Stomach (tissue), 9 donors: ENCODE measurements around the gene GGT6. TPM values are rescaled to one million over a fixed set of nuclear protein-coding genes. Genes with fewer than 3 reads are reported as not detected.

ENCODE experiments used
- DNase-seq, 2 donors: peaks; one replicate each; pipeline versions ENCODE4 v3.0.0 to v3.0.0-alpha.2; 2013 to 2019
- H3K27ac ChIP-seq, 5 donors: fragments of 200-600 bp in 4 of 5; sonication (generic) in 4 of 5; one replicate each; pipeline ENCODE4 v1.5.1; 2013 to 2019; ENCODE audit warnings: mild to moderate bottlenecking in 1 of 5, moderate library complexity in 1 of 5
- H3K27me3 ChIP-seq, 3 donors: fragments of 200-600 bp; sonication (generic); one replicate each; pipeline ENCODE4 v1.5.1; 2017 to 2019; ENCODE audit warnings: mixed run types in 1 of 3
- H3K36me3 ChIP-seq, 4 donors: fragments of 200-600 bp; sonication (generic); 1 replicate in 3 of 4; 2 replicates in 1 of 4; pipeline ENCODE4 v1.5.1; 2016 to 2019
- H3K4me1 ChIP-seq, 4 donors: fragments of 200-600 bp; sonication (generic); one replicate each; pipeline ENCODE4 v1.5.1; 2016 to 2019
- H3K4me3 ChIP-seq, 4 donors: fragments of 200-600 bp; sonication (generic) in 3 of 4; one replicate each; pipeline ENCODE4 v1.5.1; 2016 to 2019; ENCODE audit warnings: mild to moderate bottlenecking in 1 of 4
- H3K9me3 ChIP-seq, 4 donors: fragments of 200-600 bp; sonication (generic); one replicate each; pipeline ENCODE4 v1.5.1; 2016 to 2019
- EP300 ChIP-seq: sonication (generic); formaldehyde crosslinking; IDR thresholded peaks from one replicate; pipeline ENCODE4 v1.6.1; 2017; ENCODE audit warnings: antibody characterized with exemption
- POLR2A ChIP-seq, 4 donors: fragments of 450-650 bp; IDR thresholded peaks; one replicate each; pipeline ENCODE4 v1.6.1; 2016; ENCODE audit warnings: antibody characterized with exemption in 4 of 4, control low read depth in 2 of 4, mild to moderate bottlenecking in 1 of 4, moderate library complexity in 1 of 4
- POLR2AphosphoS5 ChIP-seq, 3 donors: sonication (generic); formaldehyde crosslinking; IDR thresholded peaks; one replicate each; pipeline ENCODE4 v1.6.1; 2016; ENCODE audit warnings: antibody characterized with exemption in 3 of 3
- WGBS, 5 donors: extraction: QIAGEN DNeasy Blood & Tissue Kit in 3 of 5; methylation state at CpG; one replicate each; pipeline versions ENCODE4 v1.1.5 to v1.1.7; 2013 to 2018; 5-methylcytosine and 5-hydroxymethylcytosine counted together
- intact Hi-C: fragments of 100-400 bp; cut with DNase I; formaldehyde crosslinking; loops from one replicate; pipeline ENCODE4 v1.15.1; 2023; ENCODE audit warnings: low total_unique reads
- polyA plus RNA-seq, 3 donors: library from polyadenylated mRNA; stranded (reverse); fragments of 200-250 nt; gene quantifications; one replicate each; pipeline ENCODE4 v1.2.3, GENCODE V29; 2013
- total RNA-seq, 5 donors: library from RNA; depleted of rRNA; stranded (reverse); fragments of >200 nt; gene quantifications; one replicate each; pipeline versions ENCODE4 v1.1.0 to v1.2.3, GENCODE V29; 2014 to 2016
- TF ChIP-seq, protein P1 (sequence below), 7 experiments: fragments of 450-650 bp in 4 of 7; fragments of 200-600 bp in 3 of 7; sonication (generic) in 3 of 7; IDR thresholded peaks; one replicate each; pipeline ENCODE4 v1.5.1; 2016 to 2019; ENCODE audit warnings: antibody characterized with exemption in 7 of 7, control low read depth in 2 of 7, mild to moderate bottlenecking in 1 of 7
- donor health status: healthy with polysubstance abuse.
- donor health status: Bipolar disorder and iron deficiency.
- donor health status: healthy.

The GGT6 gene
- total and polyA plus RNA-seq, 8 donors = 4.4 to 147 (median 15.2) TPM

DNA sequence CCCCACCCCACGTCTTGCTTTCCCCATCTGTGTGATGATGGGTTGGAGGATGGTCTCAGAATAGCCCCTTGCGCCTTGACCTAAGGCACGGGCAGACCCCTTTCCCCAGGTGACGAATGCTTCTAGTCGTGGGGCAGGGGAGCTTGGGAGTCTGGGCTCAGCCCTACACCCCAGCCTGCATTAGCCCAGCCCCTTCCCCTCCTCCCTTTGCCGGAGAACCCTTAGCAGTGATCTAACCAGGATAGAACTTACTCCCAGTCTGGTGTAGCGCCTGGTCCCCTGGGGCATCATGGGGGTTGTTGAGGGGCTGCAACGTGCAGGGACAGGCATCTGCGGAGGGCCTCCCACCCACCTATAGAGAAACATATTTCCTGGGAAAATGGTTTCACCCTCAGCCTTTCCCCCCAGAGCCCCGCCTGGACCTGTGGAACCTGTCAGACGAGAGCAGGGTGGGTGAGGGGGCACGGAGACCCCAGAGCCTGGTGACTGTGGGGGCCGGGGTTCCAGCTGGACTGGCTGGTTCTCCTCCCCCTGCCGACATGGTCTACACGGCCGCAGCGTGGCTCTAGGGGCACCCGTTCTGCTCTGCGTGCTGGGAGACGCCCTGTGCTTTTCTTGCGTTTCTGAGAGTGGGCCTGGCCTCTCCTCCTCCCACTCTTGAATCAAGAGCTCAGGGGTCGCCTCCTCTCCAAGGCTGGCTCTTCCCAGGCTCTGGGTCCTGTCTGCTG is 28.7 kb upstream of the GGT6 start:
- H3K27me3 ChIP-seq = peaks cover 10 to 31% (median 14%) of the 10 kb centered on the region in 3 donors
- peaks cover 10 to 15% (median 13%) of the 10 kb centered on the region in 4 donors for H3K4me1 ChIP-seq
- H3K4me3 ChIP-seq = no peak overlapping the region
- no peak for DNase-seq
- no peak for TF ChIP-seq POLR2A (IDR thresholded peaks at IDR 0.05)
- no peak for TF ChIP-seq POLR2AphosphoS5 (IDR thresholded peaks at IDR 0.05)
- TF ChIP-seq, protein P1, sequence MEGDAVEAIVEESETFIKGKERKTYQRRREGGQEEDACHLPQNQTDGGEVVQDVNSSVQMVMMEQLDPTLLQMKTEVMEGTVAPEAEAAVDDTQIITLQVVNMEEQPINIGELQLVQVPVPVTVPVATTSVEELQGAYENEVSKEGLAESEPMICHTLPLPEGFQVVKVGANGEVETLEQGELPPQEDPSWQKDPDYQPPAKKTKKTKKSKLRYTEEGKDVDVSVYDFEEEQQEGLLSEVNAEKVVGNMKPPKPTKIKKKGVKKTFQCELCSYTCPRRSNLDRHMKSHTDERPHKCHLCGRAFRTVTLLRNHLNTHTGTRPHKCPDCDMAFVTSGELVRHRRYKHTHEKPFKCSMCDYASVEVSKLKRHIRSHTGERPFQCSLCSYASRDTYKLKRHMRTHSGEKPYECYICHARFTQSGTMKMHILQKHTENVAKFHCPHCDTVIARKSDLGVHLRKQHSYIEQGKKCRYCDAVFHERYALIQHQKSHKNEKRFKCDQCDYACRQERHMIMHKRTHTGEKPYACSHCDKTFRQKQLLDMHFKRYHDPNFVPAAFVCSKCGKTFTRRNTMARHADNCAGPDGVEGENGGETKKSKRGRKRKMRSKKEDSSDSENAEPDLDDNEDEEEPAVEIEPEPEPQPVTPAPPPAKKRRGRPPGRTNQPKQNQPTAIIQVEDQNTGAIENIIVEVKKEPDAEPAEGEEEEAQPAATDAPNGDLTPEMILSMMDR (IDR thresholded peaks at IDR 0.05) = no peak
- TF ChIP-seq EP300 = no peak
- WGBS, 5 donors = 74 to 84% (median 80%) methylated on average over 17 to 22 of the region's 22 CpGs
- H3K9me3 ChIP-seq = no peaks in the 10 kb centered on the region
- intact Hi-C loops = no loop called here
- no peak overlapping the region for H3K27ac ChIP-seq
- no peaks in the 10 kb centered on the region for H3K36me3 ChIP-seq

DNA sequence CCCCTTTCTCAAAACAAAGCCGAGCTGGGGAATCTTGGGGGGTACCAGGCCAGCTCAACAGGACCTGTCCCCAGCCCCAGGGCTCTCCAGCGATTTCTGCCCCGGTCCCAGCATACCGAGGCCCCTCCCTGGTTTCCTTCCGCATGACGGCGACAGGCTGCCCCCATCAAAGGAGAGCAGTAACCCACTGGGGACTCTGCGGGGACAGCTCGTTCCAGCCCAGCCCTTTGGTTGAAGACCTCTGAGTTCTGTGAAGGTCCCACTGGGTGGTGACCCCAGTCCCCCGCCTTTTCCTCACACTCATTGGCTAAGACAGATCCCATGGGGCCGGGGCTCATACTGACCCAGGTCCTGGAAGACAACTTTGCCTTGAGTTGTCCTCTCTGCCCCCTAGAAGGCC is 28.0 kb upstream of the GGT6 start:
- 69 to 86% (median 73%) methylated on average over 3 to 11 of the region's 11 CpGs for WGBS, 5 donors
- H3K36me3 ChIP-seq = no peaks in the 10 kb centered on the region
- no peak overlapping the region for H3K4me3 ChIP-seq
- peak overlapping the region in 2 of 5 donors; percentile 8 to 34 for H3K27ac ChIP-seq
- peaks cover 15 to 38% (median 20%) of the 10 kb centered on the region in 3 donors for H3K27me3 ChIP-seq
- intact Hi-C loops = no loop called here
- H3K9me3 ChIP-seq = no peaks in the 10 kb centered on the region
- peaks cover 15 to 21% (median 19%) of the 10 kb centered on the region in 4 donors for H3K4me1 ChIP-seq
- no peak for DNase-seq
- TF ChIP-seq, protein P1 (IDR thresholded peaks at IDR 0.05) = no peak
- TF ChIP-seq POLR2A (IDR thresholded peaks at IDR 0.05) (no peak), EP300 (no peak), POLR2AphosphoS5 (IDR thresholded peaks at IDR 0.05) (no peak)

DNA sequence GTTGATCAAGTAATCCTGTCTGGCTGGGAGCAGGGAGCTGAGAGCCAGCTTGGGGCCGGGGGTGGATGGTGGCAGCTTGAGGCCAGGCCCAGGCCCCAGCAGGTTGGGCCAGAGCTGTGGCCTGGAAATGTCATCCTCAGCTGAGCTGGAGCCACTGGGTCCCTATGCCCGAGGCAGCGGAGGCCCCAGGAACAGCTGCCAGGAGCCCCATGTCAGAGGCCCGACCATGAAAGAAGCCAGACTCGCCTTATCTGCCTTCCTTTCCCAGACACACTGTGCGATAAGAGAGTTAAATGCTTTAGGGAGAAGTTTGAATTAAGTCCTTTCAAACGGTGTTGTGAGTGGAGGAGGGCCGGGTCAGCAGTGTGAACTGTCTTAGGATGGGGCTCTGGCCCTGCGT is 27.4 kb upstream of the GGT6 start:
- intact Hi-C loops = no loop called here
- no peak overlapping the region for H3K4me3 ChIP-seq
- H3K27me3 ChIP-seq = peaks cover 15 to 44% (median 20%) of the 10 kb centered on the region in 3 donors
- H3K4me1 ChIP-seq = peaks cover 15 to 22% (median 20%) of the 10 kb centered on the region in 4 donors
- WGBS, 5 donors = 36 to 52% (median 45%) methylated on average over 9 of the region's 9 CpGs
- peak in 1 of 2 donors; percentile 52 for DNase-seq
- TF ChIP-seq, protein P1 (IDR thresholded peaks at IDR 0.05) = no peak
- TF ChIP-seq EP300 (no peak), POLR2A (IDR thresholded peaks at IDR 0.05) (no peak), POLR2AphosphoS5 (IDR thresholded peaks at IDR 0.05) (no peak)
- no peaks in the 10 kb centered on the region for H3K9me3 ChIP-seq
- H3K27ac ChIP-seq = peak overlapping the region in 3 of 5 donors; percentile 8 to 34 (median 19)
- H3K36me3 ChIP-seq = no peaks in the 10 kb centered on the region

DNA sequence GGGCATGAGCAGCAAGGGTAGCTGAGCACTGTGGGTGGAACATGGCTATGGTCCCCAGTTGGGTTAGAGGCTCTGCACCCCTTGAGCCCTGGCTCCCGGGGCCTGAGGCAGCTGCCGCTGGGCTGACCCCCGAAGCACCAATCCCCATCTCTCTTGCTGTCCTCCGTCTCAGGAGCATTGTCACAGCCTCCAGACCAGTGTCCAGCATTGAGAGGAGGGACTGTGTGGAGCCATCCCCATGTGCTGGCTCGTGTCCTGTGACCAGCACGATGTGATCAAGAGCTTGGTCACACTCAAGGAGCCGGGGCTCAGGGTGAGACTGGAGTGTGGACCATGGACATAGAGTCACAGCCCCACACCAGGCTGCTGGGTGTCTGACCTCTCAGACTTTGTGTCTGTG is 26.8 kb upstream of the GGT6 start:
- H3K4me1 ChIP-seq = peaks cover 15 to 22% (median 20%) of the 10 kb centered on the region in 4 donors
- DNase-seq = no peak
- intact Hi-C loops = no loop called here
- H3K4me3 ChIP-seq = no peak overlapping the region
- 86 to 100% (median 95%) methylated on average over 3 to 7 of the region's 7 CpGs for WGBS, 5 donors
- H3K27ac ChIP-seq = no peak overlapping the region
- TF ChIP-seq EP300 = no peak
- TF ChIP-seq POLR2AphosphoS5 (IDR thresholded peaks at IDR 0.05) = no peak
- TF ChIP-seq, protein P1 (IDR thresholded peaks at IDR 0.05) = no peak
- no peak for TF ChIP-seq POLR2A (IDR thresholded peaks at IDR 0.05)
- no peaks in the 10 kb centered on the region for H3K36me3 ChIP-seq
- peaks cover 15 to 50% (median 20%) of the 10 kb centered on the region in 3 donors for H3K27me3 ChIP-seq
- no peaks in the 10 kb centered on the region for H3K9me3 ChIP-seq
